BLaER1 (cell line): Measurements from ENCODE around the gene SFTPD.
"Not testable (repeated sequence)": the region's sequence is repeated elsewhere in the genome, so short reads cannot be mapped to it uniquely, and the experiment has no call there.

Source experiments
- H3K27ac ChIP-seq: shearing (Covaris generic); formaldehyde crosslinking; 2 replicates; pipeline ENCODE4 v1.8.1; 2022
- H3K27me3 ChIP-seq: shearing (Covaris generic); formaldehyde crosslinking; 2 replicates; pipeline ENCODE4 v1.8.1; 2022
- H3K36me3 ChIP-seq: shearing (Covaris generic); formaldehyde crosslinking; 2 replicates; pipeline ENCODE4 v1.8.1; 2022
- H3K4me1 ChIP-seq: shearing (Covaris generic); formaldehyde crosslinking; 2 replicates; pipeline ENCODE4 v1.8.1; 2022
- H3K4me2 ChIP-seq: shearing (Covaris generic); formaldehyde crosslinking; 2 replicates; pipeline ENCODE4 v1.8.1; 2022
- H3K4me3 ChIP-seq: shearing (Covaris generic); formaldehyde crosslinking; 2 replicates; pipeline ENCODE4 v1.8.1; 2022
- H3K9ac ChIP-seq: shearing (Covaris generic); formaldehyde crosslinking; 2 replicates; pipeline ENCODE4 v1.8.1; 2022
- H3K9me3 ChIP-seq: shearing (Covaris generic); formaldehyde crosslinking; 2 replicates; pipeline ENCODE4 v1.8.1; 2022
- H4K20me1 ChIP-seq: shearing (Covaris generic); formaldehyde crosslinking; 2 replicates; pipeline ENCODE4 v1.8.1; 2022
- Cebpa-rat ChIP-seq: shearing (Covaris generic); IDR thresholded peaks from 2 replicates; pipeline ENCODE4 v1.8.1; 2022

SFTPD gene

DNA sequence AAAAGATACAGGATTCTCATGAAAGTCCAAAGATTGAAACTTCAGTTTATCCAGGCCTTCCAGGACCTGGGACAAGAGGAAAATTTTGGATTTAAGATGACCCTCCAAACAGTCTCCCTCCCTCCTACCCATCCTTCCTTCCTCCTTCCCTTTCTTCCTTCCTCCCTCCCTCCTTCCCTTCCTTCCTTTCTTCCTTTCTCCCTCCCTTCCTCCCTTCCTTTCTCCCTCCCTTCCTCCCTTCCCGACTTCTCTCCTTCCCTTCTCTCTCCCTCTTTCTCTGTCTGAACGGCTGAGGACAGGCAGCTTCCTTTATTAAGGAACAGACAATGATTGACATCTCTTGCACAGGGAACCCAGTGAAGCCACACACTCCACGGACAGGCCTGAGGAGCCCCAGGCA, 23.3 kb downstream of the SFTPD start:
- Histone ChIP-seq H3K27me3 (no peaks in the 10 kb centered on the region), H3K4me2 (no peak overlapping the region), H3K9me3 (no peaks in the 10 kb centered on the region), H3K4me3 (no peak overlapping the region), H3K27ac (no peak overlapping the region), H4K20me1 (no peaks in the 10 kb centered on the region), H3K4me1 (no peaks in the 10 kb centered on the region), H3K36me3 (no peaks in the 10 kb centered on the region), H3K9ac (no peak overlapping the region)
- TF ChIP-seq Cebpa-rat = no peak

DNA sequence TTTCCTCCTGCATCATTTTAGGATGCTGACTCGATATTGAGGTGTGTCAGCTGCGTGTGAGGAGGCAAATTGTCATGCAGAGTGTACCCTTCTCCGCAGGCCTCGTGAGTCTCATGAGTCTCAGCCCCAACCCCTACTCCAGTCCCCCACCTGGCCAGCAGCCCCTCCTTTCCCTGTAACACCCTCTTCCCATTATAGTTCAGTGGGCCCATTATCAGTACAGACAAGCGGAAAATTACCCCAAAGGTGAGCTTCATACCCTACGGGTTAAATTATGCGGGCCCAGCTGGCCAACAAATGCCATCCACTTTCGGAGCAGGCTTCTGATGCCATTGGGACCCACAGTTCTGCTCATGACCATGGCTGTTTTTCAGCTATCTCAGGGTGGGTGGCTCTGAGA, 25.2 kb downstream of the SFTPD start:
- Histone ChIP-seq H3K27ac (no peak overlapping the region), H4K20me1 (no peaks in the 10 kb centered on the region), H3K4me2 (no peak overlapping the region), H3K4me3 (no peak overlapping the region), H3K9me3 (no peaks in the 10 kb centered on the region), H3K4me1 (no peaks in the 10 kb centered on the region), H3K36me3 (no peaks in the 10 kb centered on the region), H3K27me3 (no peaks in the 10 kb centered on the region), H3K9ac (no peak overlapping the region)
- TF ChIP-seq Cebpa-rat = no peak

DNA sequence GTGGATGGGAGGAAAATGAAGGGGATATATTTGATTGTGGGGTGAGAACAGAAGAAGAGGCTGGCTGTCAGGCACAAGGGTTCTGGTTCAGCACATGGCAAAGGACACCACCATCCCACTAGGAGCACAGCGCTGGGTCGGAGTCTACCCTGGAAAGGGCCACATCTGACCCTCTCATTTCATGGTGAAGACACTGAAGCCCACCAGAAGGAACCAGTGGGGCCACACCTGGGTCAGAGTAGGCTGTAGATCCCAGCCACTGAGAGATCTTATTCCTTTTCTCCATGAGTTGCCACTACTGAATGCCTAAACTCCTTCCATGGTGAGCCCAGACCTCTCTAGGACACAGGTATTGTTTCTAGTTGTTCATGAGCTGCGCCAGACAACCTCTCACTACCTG, 25.8 kb downstream of the SFTPD start:
- H3K9me3 ChIP-seq = no peaks in the 10 kb centered on the region
- H3K27me3 ChIP-seq = no peaks in the 10 kb centered on the region
- no peaks in the 10 kb centered on the region for H4K20me1 ChIP-seq
- no peaks in the 10 kb centered on the region for H3K4me1 ChIP-seq
- no peaks in the 10 kb centered on the region for H3K36me3 ChIP-seq
- no peak overlapping the region for H3K4me3 ChIP-seq
- no peak overlapping the region for H3K27ac ChIP-seq
- H3K9ac ChIP-seq = no peak overlapping the region
- TF ChIP-seq Cebpa-rat = no peak
- H3K4me2 ChIP-seq = no peak overlapping the region

DNA sequence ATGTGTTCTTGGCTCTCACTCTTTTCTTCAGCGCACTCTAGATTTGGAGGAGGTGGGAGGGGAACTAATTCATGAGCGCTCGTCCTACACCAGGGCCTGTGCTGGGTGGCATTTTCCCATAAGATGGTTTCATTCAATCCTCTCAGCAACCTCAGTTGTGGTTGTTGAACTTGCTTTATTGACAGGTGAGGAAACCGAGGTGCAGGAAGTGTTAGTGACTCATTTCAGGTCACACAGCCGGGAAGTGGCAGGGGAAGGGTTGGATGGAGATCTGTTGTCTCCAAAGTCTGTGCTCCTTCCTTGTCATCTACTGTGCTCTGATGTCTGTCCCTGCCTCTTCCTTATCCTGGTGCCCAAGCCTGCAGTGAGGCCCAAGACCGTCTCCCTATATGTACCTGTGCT, 26.9 kb downstream of the SFTPD start:
- H3K27me3 ChIP-seq, H3K27ac ChIP-seq, H3K9ac ChIP-seq, H3K36me3 ChIP-seq, H3K4me3 ChIP-seq, H3K9me3 ChIP-seq, H3K4me1 ChIP-seq, H4K20me1 ChIP-seq, H3K4me2 ChIP-seq: not testable (repeated sequence)

DNA sequence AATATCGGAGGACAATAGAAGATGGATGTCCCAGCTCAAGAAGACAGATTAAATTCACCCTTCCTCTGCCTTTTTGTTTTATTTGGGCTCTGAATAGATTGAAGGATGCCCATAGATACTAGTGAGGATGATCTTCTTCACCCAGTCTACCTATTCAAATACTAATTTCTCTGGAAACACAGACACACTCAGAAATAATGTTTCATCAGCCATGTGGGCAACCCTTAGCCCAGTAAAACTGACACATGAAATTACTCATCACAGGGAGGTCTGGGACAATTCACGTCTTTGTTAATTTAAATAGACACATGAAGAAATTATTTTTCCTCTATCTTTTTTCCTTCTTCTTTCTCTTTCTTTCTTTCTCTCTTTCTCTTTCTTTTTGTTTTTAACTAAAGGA, 33.1 kb downstream of the SFTPD start:
- not testable (repeated sequence) for H3K4me3 ChIP-seq, H3K9me3 ChIP-seq, H4K20me1 ChIP-seq, H3K27ac ChIP-seq, H3K4me1 ChIP-seq, H3K27me3 ChIP-seq, H3K9ac ChIP-seq, H3K4me2 ChIP-seq, H3K36me3 ChIP-seq

DNA sequence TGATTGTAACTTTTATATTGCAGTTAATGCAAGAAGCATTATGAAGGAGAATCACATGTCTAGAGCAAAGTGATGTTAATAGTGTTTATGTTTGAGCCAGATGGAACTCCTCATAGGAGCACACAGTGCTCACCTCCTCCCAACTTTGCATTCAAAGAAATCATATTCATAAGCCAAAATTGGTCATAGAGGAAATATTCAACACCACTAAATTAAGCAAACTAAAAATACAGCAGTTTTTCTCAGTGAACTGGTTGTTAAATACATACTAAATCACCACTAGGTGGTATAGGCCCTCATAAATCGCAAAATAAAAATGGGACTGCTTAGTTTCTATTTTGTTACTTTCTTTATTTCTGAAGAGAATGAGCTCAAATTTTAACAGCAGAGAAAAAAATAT, 34.4 kb downstream of the SFTPD start:
- not testable (repeated sequence) for H3K36me3 ChIP-seq, H3K9ac ChIP-seq, H3K4me3 ChIP-seq, H3K4me2 ChIP-seq, H3K27me3 ChIP-seq, H3K27ac ChIP-seq, H3K4me1 ChIP-seq, H3K9me3 ChIP-seq, H4K20me1 ChIP-seq

DNA sequence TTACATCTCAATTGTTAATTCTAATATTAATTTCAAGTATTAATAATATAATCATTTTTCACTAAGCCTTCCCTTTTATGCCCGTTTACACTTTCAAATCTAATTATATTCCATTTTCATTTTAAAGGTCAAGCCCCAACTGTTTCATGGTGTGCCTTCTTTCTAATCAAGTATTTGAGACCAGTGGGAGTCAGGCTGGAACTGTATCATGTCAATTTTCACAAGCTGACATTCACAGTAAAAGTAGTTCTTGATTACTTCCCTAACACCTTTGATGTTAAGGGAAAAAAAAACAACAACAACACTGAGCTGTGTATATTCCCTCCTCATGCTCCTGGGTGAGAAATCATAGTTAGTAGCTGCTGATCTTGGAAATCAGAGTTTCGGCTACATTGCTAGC, 38.1 kb downstream of the SFTPD start:
- no peak overlapping the region for H3K9ac ChIP-seq
- no peak overlapping the region for H3K4me2 ChIP-seq
- H4K20me1 ChIP-seq = no peaks in the 10 kb centered on the region
- H3K27ac ChIP-seq = no peak overlapping the region
- H3K27me3 ChIP-seq = no peaks in the 10 kb centered on the region; the same call in 1 of the 2 replicates
- no peak overlapping the region for H3K4me3 ChIP-seq
- no peaks in the 10 kb centered on the region for H3K4me1 ChIP-seq
- H3K9me3 ChIP-seq = no peaks in the 10 kb centered on the region
- TF ChIP-seq Cebpa-rat = no peak
- H3K36me3 ChIP-seq = no peaks in the 10 kb centered on the region

DNA sequence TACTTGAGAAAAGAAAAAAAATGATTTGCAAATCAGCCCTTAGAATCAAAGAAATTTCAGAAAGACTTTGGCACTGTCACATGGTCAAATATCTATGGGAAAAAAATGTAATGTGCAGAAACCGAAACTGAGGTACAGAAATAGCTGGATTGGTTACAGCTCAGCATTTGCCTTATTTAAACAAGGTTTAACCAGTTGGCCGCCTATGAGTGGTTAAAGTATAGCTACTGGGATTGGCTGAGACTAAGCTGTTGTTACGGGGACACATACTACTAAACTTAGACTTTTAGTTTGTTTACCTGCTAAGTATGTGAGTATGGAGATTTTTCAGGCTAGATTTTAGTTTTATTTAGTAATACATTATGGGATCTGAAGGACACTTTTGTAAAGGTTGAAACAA, 38.6 kb downstream of the SFTPD start:
- H3K4me2 ChIP-seq = no peak overlapping the region
- H3K9me3 ChIP-seq = no peaks in the 10 kb centered on the region
- H3K27me3 ChIP-seq = peaks cover 5% of the 10 kb centered on the region
- TF ChIP-seq Cebpa-rat = no peak
- H3K9ac ChIP-seq = no peak overlapping the region
- H3K4me1 ChIP-seq = no peaks in the 10 kb centered on the region
- H3K27ac ChIP-seq = no peak overlapping the region
- H3K36me3 ChIP-seq = no peaks in the 10 kb centered on the region
- H4K20me1 ChIP-seq = no peaks in the 10 kb centered on the region
- H3K4me3 ChIP-seq = no peak overlapping the region

DNA sequence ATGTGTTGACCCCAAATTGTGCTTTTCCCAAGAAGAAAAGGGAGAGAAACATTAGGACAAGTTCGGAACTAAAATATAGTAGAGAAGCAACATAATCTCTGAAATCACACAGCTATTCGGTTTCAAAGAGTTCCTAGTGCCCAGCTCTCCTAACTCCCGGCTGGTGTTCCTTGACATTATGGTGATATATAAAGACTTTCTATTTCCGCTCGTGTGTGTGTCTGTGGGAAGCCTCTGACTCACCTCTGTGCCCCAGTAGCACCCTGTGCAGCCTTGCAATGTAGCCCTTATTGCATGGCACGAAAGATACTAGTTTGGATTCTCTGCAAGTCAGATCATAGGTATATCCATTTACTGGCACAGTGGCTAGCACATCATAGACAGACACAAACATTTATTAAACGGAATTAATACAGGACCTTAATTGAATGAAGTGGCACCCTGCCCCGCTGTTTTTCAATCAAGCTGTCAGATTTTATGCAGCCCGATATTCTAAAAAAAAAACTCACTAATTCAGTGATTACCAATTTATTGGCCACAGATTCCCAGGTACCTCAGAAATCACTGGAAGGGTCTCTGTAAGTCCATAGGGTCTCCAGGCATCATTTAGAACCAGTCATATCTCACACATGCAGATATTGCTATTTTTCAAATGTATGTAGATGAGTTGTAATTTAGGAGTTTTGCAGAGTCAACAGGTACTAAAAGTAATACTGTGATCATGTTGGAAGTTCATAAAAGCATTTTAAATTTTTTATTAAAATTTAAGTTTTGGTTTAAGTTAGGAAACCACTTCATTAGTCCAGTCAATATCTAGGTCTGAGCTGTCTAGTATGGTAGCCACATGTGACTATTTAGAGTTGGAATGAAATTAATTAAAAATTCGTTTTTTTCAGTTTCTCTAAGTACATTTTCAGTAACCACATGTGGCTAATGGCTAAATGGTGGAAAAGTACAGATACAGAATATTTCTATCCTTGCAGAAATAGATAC, 43.3 kb downstream of the SFTPD start:
- H3K36me3 ChIP-seq = no peaks in the 10 kb centered on the region
- H3K9me3 ChIP-seq = peaks cover 14% of the 10 kb centered on the region
- TF ChIP-seq Cebpa-rat = no peak
- H3K4me3 ChIP-seq = no peak overlapping the region
- no peak overlapping the region for H3K4me2 ChIP-seq
- peaks cover 24% of the 10 kb centered on the region for H3K27me3 ChIP-seq
- no peak overlapping the region for H3K9ac ChIP-seq
- no peaks in the 10 kb centered on the region for H3K4me1 ChIP-seq
- no peak overlapping the region for H3K27ac ChIP-seq
- no peaks in the 10 kb centered on the region for H4K20me1 ChIP-seq

DNA sequence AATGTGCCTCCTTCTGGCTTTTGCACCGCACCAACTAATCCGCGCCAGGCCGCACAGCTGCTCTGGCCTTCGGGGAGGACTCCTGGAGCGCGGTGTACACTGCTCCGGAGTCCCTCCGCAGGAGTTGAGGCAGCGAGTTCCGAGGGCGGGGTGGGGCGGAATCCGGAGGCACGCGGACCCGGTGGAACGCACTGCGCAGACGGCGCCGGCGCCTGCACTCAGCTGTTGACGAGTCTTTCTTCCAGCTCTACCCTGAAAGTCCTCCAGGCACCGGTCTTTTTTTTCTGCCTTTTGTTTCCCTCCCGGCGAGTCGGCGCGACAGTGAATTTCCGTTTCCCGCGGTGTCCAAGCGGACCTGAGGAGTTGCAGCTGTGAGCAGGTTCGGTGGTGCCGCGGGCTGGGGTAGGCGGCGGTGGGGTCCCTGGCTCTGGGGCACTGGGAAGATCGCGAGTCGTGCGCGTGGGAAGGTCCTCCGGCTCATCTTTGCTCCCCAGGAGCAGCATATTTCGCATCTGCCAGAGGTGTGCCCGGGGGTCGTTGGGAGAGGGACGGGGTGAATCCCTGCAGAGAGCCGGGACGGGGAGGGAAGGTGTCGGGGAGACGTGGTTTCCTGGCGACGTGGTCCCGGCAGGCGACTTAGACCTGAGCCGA, 44.1 kb downstream of the SFTPD start:
- Histone ChIP-seq H4K20me1 (no peaks in the 10 kb centered on the region), H3K36me3 (no peaks in the 10 kb centered on the region), H3K27ac (no peak overlapping the region), H3K9ac (no peak overlapping the region), H3K4me2 (no peak overlapping the region), H3K4me1 (no peaks in the 10 kb centered on the region), H3K4me3 (no peak overlapping the region), H3K9me3 (peaks cover 14% of the 10 kb centered on the region), H3K27me3 (peaks cover 24% of the 10 kb centered on the region)
- no peak for TF ChIP-seq Cebpa-rat

DNA sequence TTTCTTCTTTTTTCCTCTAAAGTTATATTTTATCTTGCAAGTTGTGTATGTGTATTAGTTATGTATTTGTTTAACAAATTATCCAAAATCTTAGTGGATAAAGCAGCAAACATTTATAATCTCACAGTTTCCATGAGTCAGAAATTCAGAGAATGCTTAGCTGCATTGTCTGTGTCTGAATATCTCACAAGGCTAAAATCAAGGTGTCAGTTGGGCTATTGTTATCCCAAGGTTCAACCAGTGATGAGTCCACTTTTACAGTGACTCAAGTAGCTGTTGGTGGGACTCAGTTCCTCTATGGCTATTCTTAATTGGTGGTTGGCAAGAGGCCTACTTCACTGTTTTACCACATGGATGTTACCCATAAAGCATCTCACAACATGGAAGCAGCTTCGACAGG, 47.3 kb downstream of the SFTPD start:
- not testable (repeated sequence) for H3K4me2 ChIP-seq, H3K27ac ChIP-seq, H4K20me1 ChIP-seq, H3K9ac ChIP-seq, H3K4me3 ChIP-seq, H3K4me1 ChIP-seq, H3K36me3 ChIP-seq
- H3K9me3 ChIP-seq = peaks cover 14% of the 10 kb centered on the region
- peaks cover 24% of the 10 kb centered on the region for H3K27me3 ChIP-seq
